Pulmonary artery endothelial cell (primary cell): ENCODE measurements around the gene ADGRE1. TPM values are rescaled to one million over a fixed set of nuclear protein-coding genes. Genes with fewer than 3 reads are reported as not detected.
A peak's percentile ranks its signal among the peaks of the same experiment; 100 is the strongest.

Experiments used
- DNase-seq: peaks from one replicate; pipeline ENCODE4 v3.0.0-alpha.2; 2011; ENCODE audit warnings: low read depth, low spot score
- total RNA-seq: library from RNA; depleted of rRNA; stranded (reverse); fragments of >200 nt; gene quantifications from 2 replicates; pipeline ENCODE4 v1.2.3, GENCODE V29; 2014

Gene ADGRE1
- total RNA-seq, 1 donor from 2014 or later = not detected

DNA sequence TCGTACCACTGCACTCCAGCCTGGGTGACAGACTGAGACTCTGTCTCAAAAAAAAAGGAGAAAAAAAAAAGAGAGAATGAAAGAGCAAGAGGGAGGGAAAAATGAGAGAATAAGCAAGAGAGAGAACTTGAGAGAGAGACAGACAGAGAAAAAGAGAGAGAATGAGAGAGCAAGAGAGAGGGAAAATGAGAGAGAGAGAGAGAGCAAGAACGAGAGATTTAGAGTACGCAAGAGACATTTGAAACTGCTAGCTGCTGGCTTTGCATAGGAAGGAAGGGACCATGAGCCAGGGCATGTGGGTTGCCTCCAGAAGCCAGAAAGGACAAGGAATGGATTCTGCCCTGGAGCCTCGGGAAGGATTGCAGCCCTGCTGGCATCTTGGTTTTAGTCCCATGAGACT, 9.6 kb upstream of the ADGRE1 start:
- no peak for DNase-seq

DNA sequence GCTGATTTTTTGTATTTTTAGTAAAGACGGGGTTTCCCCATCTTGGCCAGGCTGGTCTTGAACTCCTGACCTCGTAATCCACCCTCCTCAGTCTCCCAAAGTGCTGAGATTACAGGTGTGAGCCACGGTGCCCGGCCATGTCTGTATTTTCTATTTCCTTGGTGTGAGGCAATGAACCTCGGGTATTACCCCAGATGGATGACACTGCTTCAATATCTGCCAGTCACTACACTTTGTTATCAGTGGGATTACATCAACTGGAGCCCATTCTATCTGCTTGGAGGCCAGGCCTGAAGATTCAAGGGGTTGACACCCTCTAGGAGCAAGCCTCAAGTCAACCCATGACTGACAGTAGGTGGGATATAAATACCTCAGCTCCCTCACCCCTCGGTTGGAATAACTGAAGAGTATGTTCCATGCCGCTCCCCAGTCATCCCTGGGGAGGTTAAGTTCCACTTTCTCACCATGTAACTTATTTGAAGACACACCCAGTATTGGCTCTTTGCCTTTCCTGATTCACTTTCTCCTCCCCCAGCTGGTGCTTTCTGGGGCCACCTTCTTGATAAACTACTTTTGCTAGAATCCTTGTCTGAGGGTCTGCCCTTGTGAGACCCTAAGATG, 992 bp upstream of the ADGRE1 start:
- no peak for DNase-seq

DNA sequence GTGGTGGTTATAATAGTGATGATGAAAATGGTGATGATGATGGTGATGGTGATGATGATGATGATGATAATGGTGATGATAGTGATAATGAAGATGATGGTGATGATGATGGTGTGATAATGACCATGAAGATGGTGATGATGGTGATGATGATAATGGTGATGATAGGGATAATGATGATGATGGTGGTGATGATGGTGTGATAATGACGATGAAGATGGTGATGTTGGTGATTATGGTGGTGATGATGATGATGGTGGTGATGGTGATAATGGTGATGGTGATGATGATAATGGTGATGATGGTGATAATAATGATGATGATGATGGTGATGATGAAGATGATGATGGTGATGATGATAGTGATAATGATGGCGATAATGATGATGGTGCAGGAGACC, 1.6 kb downstream of the ADGRE1 start:
- DNase-seq = no peak

DNA sequence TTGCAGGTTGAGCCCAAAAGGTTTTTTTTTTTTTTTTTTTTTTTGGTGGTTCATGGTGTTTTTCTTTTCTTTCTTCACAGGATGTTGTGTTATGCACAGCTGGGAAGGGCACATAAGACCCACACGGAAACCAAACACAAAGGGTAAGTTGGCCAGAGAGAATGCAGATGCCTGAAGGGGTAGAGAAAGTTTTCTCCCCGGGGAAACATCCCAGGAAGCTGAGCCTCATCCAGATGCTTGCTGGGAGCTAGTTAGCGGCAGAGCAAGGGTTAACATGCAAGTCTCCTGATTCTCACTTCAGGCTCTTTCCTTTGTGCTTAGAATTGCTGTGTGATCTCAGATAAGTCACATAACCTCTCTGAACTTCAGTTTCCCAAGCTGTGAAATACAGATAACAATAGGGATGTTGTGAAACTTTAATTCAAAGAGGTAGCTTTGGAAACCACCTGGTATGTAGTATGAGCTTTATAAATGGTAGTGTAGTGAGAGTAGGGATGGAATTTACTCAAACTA, 3.1 kb downstream of the ADGRE1 start:
- DNase-seq = no peak

GRCh38 chr19:6890938-6891337, 3.6 kb downstream of the ADGRE1 start:
- no peak for DNase-seq

- no peak for DNase-seq
Measured at GRCh38 chr19:6891761-6892385, 4.5 kb downstream of the ADGRE1 start.

DNA sequence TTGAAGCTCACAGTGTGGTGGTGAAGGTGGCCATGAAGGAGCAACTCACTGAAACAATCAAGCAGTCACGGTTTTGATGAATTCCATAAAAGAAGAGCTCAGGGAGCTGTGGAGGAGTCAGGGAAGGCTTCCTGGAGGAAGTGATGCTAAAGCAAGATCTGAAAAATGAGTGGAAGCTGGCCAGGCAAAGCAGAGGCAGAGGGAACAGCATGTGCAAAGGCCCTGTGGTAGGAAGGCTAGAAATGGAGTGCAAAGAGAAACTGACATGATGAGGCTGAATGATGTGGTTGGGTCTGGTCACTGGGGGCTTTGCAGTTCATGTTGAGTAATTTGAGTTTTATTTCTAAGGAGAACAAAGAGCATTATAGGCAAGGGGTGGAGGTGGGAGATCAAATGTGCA, 6.9 kb downstream of the ADGRE1 start:
- DNase-seq = no peak

GRCh38 chr19:6903446-6903845, 16.1 kb downstream of the ADGRE1 start:
- DNase-seq = no peak

DNA sequence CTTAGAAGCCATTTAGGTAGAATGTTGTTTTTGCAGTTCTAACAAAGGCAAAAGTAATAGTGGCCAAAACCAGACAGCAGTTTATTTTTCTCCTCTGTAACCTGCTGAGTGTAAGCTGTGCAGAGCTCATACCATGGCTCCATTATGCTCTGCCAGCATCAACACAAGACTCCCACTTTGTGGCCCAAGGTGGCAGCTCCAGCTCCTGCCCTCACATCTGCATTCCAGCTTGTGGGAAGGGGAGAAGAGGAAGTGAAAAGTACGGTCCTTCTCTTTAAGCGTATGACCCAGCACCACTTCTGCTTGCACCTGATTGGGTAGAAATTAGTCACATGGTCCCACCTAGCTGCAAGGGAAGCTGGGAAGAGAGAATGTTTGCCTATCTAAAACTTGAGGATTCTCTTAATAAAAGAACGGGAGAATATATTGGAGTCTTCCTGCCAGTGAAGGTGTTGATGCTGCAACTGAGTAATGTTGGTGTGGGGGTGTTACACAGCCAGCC, 19.2 kb downstream of the ADGRE1 start:
- no peak for DNase-seq

DNA sequence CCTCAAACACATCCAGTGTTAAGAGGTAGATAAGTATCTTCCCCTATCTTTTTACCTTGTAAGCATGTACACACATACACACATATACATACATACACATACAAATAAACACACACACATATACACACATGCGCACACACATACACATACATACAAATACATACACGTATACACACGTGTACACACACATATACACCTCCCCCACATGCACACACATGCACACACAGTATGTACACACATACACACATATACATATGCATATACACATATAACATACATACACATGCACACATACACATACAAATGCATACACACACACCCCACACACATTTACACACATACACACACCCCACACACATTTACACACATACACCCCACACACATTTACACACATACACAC, 24.1 kb downstream of the ADGRE1 start:
- no peak for DNase-seq

- DNase-seq = no peak
Measured at GRCh38 chr19:6914321-6914720, 26.9 kb downstream of the ADGRE1 start.

GRCh38 chr19:6916952-6917351, 29.6 kb downstream of the ADGRE1 start:
- DNase-seq = no peak

GRCh38 chr19:6925386-6925785, 38.0 kb downstream of the ADGRE1 start:
- DNase-seq = no peak

DNA sequence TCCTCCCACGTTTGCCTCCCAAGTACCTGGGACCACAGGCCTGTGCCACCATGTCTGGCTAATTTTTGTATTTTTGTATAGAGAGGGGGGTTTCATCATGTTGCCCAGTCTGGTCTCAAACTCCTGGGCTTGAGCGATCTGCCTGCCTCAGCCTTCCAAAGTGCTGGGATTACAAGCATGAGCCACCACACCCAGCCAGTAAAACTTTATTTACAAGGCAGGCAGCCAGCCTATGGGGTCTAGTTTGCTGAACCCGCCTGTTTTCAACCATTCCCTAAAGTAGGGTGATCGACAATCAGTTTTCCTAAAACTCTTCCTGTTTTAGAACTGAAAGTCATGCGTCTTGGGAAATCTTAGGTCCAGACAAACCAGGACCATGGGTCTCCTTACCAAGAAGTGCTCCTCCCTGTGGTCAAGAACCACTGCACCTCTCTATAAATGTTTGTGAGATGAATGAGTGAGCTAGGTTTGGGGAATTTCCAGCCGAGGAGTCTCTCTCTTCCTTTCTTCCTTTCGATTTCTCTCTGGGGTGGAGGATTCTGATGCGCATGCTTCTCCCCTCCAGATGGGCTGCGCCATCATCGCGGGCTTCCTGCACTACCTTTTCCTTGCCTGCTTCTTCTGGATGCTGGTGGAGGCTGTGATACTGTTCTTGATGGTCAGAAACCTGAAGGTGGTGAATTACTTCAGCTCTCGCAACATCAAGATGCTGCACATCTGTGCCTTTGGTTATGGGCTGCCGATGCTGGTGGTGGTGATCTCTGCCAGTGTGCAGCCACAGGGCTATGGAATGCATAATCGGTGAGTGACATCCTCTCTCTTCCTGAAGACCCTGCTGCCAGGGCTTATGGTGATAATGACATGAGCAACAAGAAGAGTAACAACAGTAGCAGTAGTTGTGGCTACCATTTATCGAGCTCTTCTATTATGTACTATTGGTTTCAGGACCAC, 38.7 kb downstream of the ADGRE1 start:
- DNase-seq = no peak

DNA sequence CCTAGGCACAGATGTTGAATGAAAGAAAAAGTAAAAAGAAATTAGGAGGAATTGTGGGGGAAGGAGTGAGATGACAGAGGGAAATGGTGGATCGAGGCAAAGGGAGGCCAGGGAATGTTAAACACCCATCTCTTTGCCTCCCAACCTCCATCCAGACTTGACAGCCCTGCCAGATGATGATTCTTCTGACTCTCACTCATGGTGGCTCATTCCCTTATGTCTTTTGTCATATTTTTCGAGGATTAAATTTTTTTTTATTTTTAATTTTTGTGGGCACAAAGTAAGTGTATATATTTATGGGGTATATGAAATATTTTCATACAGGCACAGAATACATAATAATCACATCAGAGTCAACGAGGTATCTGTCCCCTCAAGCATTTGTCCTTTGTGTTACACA, 42.8 kb downstream of the ADGRE1 start:
- no peak for DNase-seq

GRCh38 chr19:6935069-6935468, 47.7 kb downstream of the ADGRE1 start:
- DNase-seq = no peak

GRCh38 chr19:6935618-6936017, 48.2 kb downstream of the ADGRE1 start:
- no peak for DNase-seq

GRCh38 chr19:6945733-6946132, 58.4 kb downstream of the ADGRE1 start:
- DNase-seq = no peak

DNA sequence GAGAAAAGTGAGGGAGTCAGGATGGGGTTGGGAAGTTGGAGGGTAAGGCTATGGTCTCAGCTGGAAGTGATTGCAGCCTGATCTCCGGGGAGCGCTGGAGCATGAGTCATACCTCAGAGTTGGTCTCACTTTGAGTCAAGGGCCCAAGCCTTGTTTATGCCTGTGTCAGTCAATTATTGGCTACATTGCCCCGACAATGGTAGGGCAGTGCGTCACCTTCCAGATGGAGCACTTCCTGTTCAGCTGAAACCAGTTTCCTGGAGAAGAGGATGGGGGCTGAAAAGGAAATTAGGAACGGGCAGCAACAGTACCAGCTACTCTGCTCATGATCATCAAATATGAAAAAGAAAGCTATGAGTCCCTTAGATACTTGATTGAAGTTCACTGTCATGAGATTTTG, 60.4 kb downstream of the ADGRE1 start:
- DNase-seq = peak; percentile 83

DNA sequence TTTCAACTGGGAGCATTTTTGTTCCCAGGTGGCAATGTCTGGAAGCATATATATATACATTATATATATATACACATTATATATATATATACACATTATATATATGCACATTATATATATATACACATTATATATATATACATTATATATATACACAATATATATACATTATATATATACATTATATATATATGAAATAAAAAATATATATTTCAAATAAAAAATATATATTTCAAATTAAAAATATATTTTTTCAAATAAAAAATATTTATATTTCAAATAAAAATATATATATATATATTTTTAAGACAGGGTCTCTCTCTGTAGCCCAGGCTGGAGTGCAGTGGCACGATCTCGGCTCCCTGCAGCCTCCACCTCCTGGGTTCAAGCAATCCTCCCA, 61.5 kb downstream of the ADGRE1 start:
- no peak for DNase-seq

GRCh38 chr19:6952956-6953355, 65.6 kb downstream of the ADGRE1 start:
- no peak for DNase-seq

DNA sequence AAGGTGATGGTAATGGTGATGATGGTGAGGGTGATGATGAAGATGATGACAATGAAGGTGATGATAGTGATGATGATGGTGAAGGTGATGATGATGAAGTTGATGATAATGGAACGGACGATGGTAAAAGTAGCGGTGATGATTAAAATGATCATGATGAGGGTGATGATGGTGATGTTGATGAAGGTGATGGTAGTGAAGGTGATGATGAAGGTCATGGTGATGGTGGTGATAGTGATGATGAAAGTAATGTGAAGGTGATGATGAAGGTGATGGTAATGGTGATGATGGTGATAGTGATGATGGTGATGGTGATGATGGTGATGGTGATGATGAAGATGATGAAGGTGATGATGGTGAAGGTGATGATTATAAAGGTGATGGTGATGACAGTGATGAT, 67.7 kb downstream of the ADGRE1 start:
- DNase-seq = no peak
